HepG2 (cell line): ENCODE measurements around the gene PRDM15. TPM values are rescaled to one million over a fixed set of nuclear protein-coding genes. Genes with fewer than 3 reads are reported as not detected.

Experiments used
- ATAC-seq: fragments of 200-7000 bp; cut with Tn5 transposase; 3 replicates; pipeline ENCODE4 v1.9.1; 2020; ENCODE audit warnings: mild to moderate bottlenecking, moderate library complexity
- BruUV-seq: library from RNA; stranded (reverse); fragments of 400-500 nt; replicated peaks from 2 replicates; lab custom pipeline; 2021; lab: Mats Ljungman, UMichigan
- CTCF ChIA-PET: fragments of 300-600 bp; formaldehyde crosslinking; extraction: SDS; loops from one replicate; lab custom pipeline; 2021; ENCODE audit warnings: low total read pairs, inconsistent platforms, low intra/inter-chr PET ratio; lab: Yijun Ruan, JAX
- POLR2A ChIA-PET: fragments of 350-600 bp; sonication (Branson Sonifier 250); formaldehyde crosslinking; loops from one replicate; lab custom pipeline; 2020; ENCODE audit warnings: antibody characterized with exemption, inconsistent platforms; lab: Yijun Ruan, JAX
- DNase-seq: peaks from one replicate; pipeline ENCODE4 v3.0.0-alpha.2; 2015; ENCODE audit warnings: low spot score
- FAIRE-seq: peaks from 3 replicates; lab custom pipeline; 2011; peaks lifted over from hg19 to GRCh38; lab: Jason Lieb, UNC
- H2AFZ ChIP-seq: one replicate; pipeline ENCODE4 v1.6.1; 2011; ENCODE audit warnings: low read length, inconsistent platforms
- H3K27ac ChIP-seq: fragments of 300-600 bp; 3 replicates; pipeline ENCODE4 v1.8.0; 2011; ENCODE audit warnings: mixed run types, mild to moderate bottlenecking, mixed read lengths, low read length, inconsistent platforms; ENCODE audit not compliant: insufficient read depth; ENCODE audit errors: extremely low read length
- H3K27me3 ChIP-seq, 2 experiments: fragments of 200-600 bp in 1 of 2; 2 replicates in 1 of 2; 3 replicates in 1 of 2; pipeline versions ENCODE4 v1.6.0 to v1.8.0; 2011; ENCODE audit warnings: low read length in 2 of 2, mild to moderate bottlenecking in 2 of 2, moderate library complexity in 2 of 2, inconsistent platforms in 1 of 2; ENCODE audit not compliant: insufficient read depth in 2 of 2, control insufficient read depth in 1 of 2
- H3K36me3 ChIP-seq, 2 experiments: fragments of 200-600 bp in 1 of 2; replicated peaks in 1 of 2; 2 replicates in 1 of 2; 3 replicates in 1 of 2; pipeline versions ENCODE4 v1.5.1 to v1.8.0; 2011; ENCODE audit warnings: low read length in 2 of 2, inconsistent platforms in 1 of 2; ENCODE audit not compliant: insufficient read depth in 2 of 2, control insufficient read depth in 1 of 2
- H3K4me1 ChIP-seq: 2 replicates; pipeline ENCODE4 v1.5.1; 2012; ENCODE audit warnings: low read length, inconsistent platforms; ENCODE audit not compliant: insufficient read depth
- H3K4me2 ChIP-seq: 2 replicates; pipeline ENCODE4 v1.6.0; 2011; ENCODE audit warnings: low read depth, low read length, inconsistent platforms
- H3K4me3 ChIP-seq, 3 experiments: fragments of 200-600 bp in 1 of 3; sonication (generic), shearing (Covaris generic) in 1 of 3; replicated peaks in 1 of 3; 2 replicates each; pipeline ENCODE4 v1.5.1; 2011 to 2016; ENCODE audit warnings: low read length in 3 of 3, inconsistent platforms in 2 of 3, low read depth in 2 of 3, mild to moderate bottlenecking in 2 of 3, control low read depth in 1 of 3, mixed read lengths in 1 of 3; ENCODE audit not compliant: insufficient read depth in 1 of 3
- H3K79me2 ChIP-seq: one replicate; pipeline ENCODE4 v1.6.1; 2011; ENCODE audit warnings: low read length, inconsistent platforms; ENCODE audit not compliant: insufficient read depth
- H3K9ac ChIP-seq: 2 replicates; pipeline ENCODE4 v1.6.0; 2011; ENCODE audit warnings: mild to moderate bottlenecking, low read depth, low read length, inconsistent platforms; ENCODE audit not compliant: insufficient read depth
- H3K9me3 ChIP-seq: 2 replicates; pipeline ENCODE4 v1.5.1; 2012; ENCODE audit warnings: mild to moderate bottlenecking, low read length
- H4K20me1 ChIP-seq: 2 replicates; pipeline ENCODE4 v1.6.0; 2011; ENCODE audit warnings: inconsistent platforms, mild to moderate bottlenecking, low read length, moderate library complexity; ENCODE audit not compliant: insufficient read depth
- ATM ChIP-seq: fragments of 450-650 bp; IDR thresholded peaks from 2 replicates; pipeline ENCODE4 v1.7.1; 2017; ENCODE audit warnings: mild to moderate bottlenecking, borderline replicate concordance
- BHLHE40 ChIP-seq: IDR thresholded peaks from 2 replicates; pipeline ENCODE4 v1.6.1; 2011; ENCODE audit warnings: low read length, improper control_type of control experiment
- EHMT2 ChIP-seq: fragments of 200-600 bp; sonication (generic); IDR thresholded peaks from 2 replicates; pipeline ENCODE4 v1.7.0; 2017; ENCODE audit warnings: antibody characterized with exemption, low read depth, low read length, borderline replicate concordance
- FIP1L1 ChIP-seq: fragments of 200-400 bp; formaldehyde crosslinking; IDR thresholded peaks from 2 replicates; pipeline ENCODE4 v1.6.1; 2018; ENCODE audit warnings: low read depth, mild to moderate bottlenecking, low read length, moderate library complexity, borderline replicate concordance; ENCODE audit not compliant: insufficient read depth
- HDAC2 ChIP-seq: sonication (generic); formaldehyde crosslinking; IDR thresholded peaks from 2 replicates; pipeline ENCODE4 v1.4.0; 2020; ENCODE audit warnings: missing genetic modification reagents
- MED1 ChIP-seq: sonication (generic); formaldehyde crosslinking; IDR thresholded peaks from 2 replicates; pipeline ENCODE4 v1.4.0; 2020; ENCODE audit warnings: missing genetic modification reagents
- RNF2 ChIP-seq: fragments of 450-650 bp; conservative IDR thresholded peaks from 2 replicates; pipeline ENCODE4 v1.6.1; 2016; ENCODE audit warnings: low read depth
- TERF1 ChIP-seq: sonication (generic); formaldehyde crosslinking; IDR thresholded peaks from 2 replicates; pipeline ENCODE4 v1.8.0; 2022; ENCODE audit warnings: mild to moderate bottlenecking, missing genetic modification reagents, moderate library complexity
- ZBTB20 ChIP-seq: sonication (generic); formaldehyde crosslinking; IDR thresholded peaks from 2 replicates; pipeline ENCODE4 v1.8.1; 2023; ENCODE audit warnings: missing genetic modification reagents, low read depth, mild to moderate bottlenecking, borderline replicate concordance
- ZSCAN30 ChIP-seq: sonication (generic); formaldehyde crosslinking; IDR thresholded peaks from 2 replicates; pipeline ENCODE4 v1.5.0; 2020; ENCODE audit warnings: mild to moderate bottlenecking, missing genetic modification reagents
- WGBS: methylation state at CpG from one replicate; pipeline ENCODE4 v1.1.6; 2017; ENCODE audit warnings: low lambda C conversion rate; 5-methylcytosine and 5-hydroxymethylcytosine counted together
- in situ Hi-C: cut with HindIII; loops from 2 replicates; pipeline ENCODE4 v1.10.0; 2017; ENCODE audit warnings: low pct_unique_long_range_greater_than_20kb; ENCODE audit not compliant: extremely low pct_ligation_motif_present
- intact Hi-C: fragments of 100-400 bp; cut with micrococcal nuclease; formaldehyde crosslinking; loops from one replicate; pipeline ENCODE4 v1.10.0; 2022; ENCODE audit not compliant: unreplicated experiment
- polyA plus RNA-seq, 8 experiments: library from polyadenylated mRNA; depleted of rRNA in 3 of 8; stranded (reverse) in 7 of 8; unstranded in 1 of 8; fragments of >200 nt; fragmentation: Illumina TruSeq in 4 of 8; extraction: Trizol in 4 of 8; gene quantifications; 2 replicates each; pipeline versions ENCODE4 v1.2.1 to v1.2.3, GENCODE V29; 2011 to 2016; ENCODE audit warnings: low read depth in 4 of 8, missing spikeins in 1 of 8, mixed read lengths in 1 of 8; ENCODE audit not compliant: insufficient read depth in 1 of 8
- total RNA-seq, 5 experiments: library from RNA; depleted of rRNA; stranded (reverse); fragments of >200 nt; fragmentation: Illumina TruSeq; extraction: Trizol; gene quantifications; 2 replicates each; pipeline ENCODE4 v1.2.3, GENCODE V29; 2016; ENCODE audit warnings: low read depth in 1 of 5
- TF ChIP-seq, protein P1 (sequence below): sonication (generic); formaldehyde crosslinking; conservative IDR thresholded peaks from 2 replicates; pipeline ENCODE4 v1.4.0; 2020; ENCODE audit warnings: missing genetic modification reagents
- TF ChIP-seq, protein P2 (sequence below): sonication (generic); formaldehyde crosslinking; conservative IDR thresholded peaks from 2 replicates; pipeline ENCODE4 v1.8.0; 2022; ENCODE audit warnings: low read depth, missing genetic modification reagents
- TF ChIP-seq, protein P3 (sequence below): sonication (generic); formaldehyde crosslinking; IDR thresholded peaks from 2 replicates; pipeline ENCODE4 v1.8.1; 2023; ENCODE audit warnings: mild to moderate bottlenecking, moderate library complexity, missing genetic modification reagents

The PRDM15 gene
- total and polyA plus RNA-seq, 2 of the 13 experiments (the other 11 are each of a cell fraction or from before 2014, with no cell fraction given): 4.0 to 6.9 TPM

DNA sequence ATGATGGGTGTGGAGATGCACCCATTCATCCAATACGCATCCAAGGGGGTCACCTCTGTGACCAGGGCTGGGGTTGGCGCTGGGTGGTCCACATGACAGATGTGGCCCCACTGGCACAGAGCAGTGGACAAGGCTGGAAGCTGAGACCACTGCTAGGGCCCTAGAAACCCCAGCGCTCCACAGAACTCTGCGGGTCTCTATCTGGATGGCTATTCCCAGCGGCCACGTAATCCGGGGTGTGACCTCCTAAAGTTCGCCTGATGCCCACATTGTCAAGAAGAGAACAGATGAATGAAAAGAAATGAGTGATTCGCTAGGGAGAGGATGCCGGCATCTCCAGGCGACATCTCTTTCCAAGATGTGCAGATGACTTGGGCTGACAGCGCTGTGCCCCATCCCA lies 55.2 kb downstream of the PRDM15 start:
- ChIA-PET CTCF (no interaction called here), POLR2A (no interaction called here)
- H3K4me2 ChIP-seq: no peak overlapping the region
- FAIRE-seq: no peak
- no peak for ATAC-seq
- no TSS peak for BruUV-seq
- intact Hi-C loops: no loop called here
- 94% methylated on average over 12 of the region's 12 CpGs for WGBS
- H3K9ac ChIP-seq: no peak overlapping the region
- no peak overlapping the region for H3K4me3 ChIP-seq
- TF ChIP-seq, protein P1, sequence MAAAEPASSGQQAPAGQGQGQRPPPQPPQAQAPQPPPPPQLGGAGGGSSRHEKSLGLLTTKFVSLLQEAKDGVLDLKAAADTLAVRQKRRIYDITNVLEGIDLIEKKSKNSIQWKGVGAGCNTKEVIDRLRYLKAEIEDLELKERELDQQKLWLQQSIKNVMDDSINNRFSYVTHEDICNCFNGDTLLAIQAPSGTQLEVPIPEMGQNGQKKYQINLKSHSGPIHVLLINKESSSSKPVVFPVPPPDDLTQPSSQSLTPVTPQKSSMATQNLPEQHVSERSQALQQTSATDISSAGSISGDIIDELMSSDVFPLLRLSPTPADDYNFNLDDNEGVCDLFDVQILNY (CRISPR knock-in tag): no peak
- no peak for TF ChIP-seq FIP1L1
- TF ChIP-seq, all 625 proteins: peak for 0
- no peaks in the 10 kb centered on the region for H4K20me1 ChIP-seq
- no peaks in the 10 kb centered on the region; a peak in 1 of 5 replicates for H3K27me3 ChIP-seq
- no peak for DNase-seq
- H3K36me3 ChIP-seq: peaks cover 5 to 13% of the 10 kb centered on the region in 2 experiments; a peak in 3 of 5 replicates
- H3K4me1 ChIP-seq: no peaks in the 10 kb centered on the region
- no peak overlapping the region for H3K27ac ChIP-seq
- in situ Hi-C loops: no loop called here
- no peak overlapping the region for H2AFZ ChIP-seq
- no peaks in the 10 kb centered on the region for H3K79me2 ChIP-seq
- no peaks in the 10 kb centered on the region for H3K9me3 ChIP-seq

DNA sequence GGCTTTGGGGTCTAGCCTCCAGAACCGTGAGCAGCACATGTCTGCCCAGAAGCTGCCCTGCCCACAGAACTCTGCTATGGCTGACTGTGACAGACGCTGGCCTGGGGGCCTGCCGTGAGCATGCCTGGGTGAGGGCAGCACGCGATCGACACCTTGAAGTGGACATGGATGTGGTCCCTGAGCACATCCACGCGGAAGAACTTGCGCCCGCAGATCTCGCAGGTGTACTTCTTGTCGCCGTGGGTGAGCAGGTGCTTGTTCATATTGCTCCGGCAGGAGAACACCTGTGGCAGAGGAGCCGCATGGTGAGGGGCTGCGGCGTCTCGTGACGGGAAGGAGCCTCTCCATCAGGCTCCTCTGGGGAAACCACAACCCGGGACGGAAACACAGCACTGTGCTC lies 56.0 kb downstream of the PRDM15 start:
- no peak overlapping the region for H3K4me2 ChIP-seq

More for the DNA sequence above, 56.0 kb downstream of the PRDM15 start:
- intact Hi-C loops (no loop called here), in situ Hi-C loops (no loop called here)
- BruUV-seq: no TSS peak
- Histone ChIP-seq H3K36me3 (peaks cover 5 to 13% of the 10 kb centered on the region in 2 experiments; a peak in 3 of 5 replicates), H3K27ac (no peak overlapping the region), H3K4me3 (no peak overlapping the region), H3K9ac (no peak overlapping the region), H3K27me3 (no peaks in the 10 kb centered on the region; a peak in 1 of 5 replicates), H2AFZ (no peak overlapping the region), H3K9me3 (no peaks in the 10 kb centered on the region), H3K79me2 (no peaks in the 10 kb centered on the region), H3K4me1 (no peaks in the 10 kb centered on the region), H4K20me1 (no peaks in the 10 kb centered on the region)
- 96% methylated on average over 17 of the region's 21 CpGs for WGBS
- DNase-seq (no peak), ATAC-seq (no peak), FAIRE-seq (no peak)
- POLR2A ChIA-PET: no interaction called here
- TF ChIP-seq BHLHE40: no peak
- TF ChIP-seq EHMT2: no peak
- TF ChIP-seq ATM: no peak
- TF ChIP-seq, protein P2, sequence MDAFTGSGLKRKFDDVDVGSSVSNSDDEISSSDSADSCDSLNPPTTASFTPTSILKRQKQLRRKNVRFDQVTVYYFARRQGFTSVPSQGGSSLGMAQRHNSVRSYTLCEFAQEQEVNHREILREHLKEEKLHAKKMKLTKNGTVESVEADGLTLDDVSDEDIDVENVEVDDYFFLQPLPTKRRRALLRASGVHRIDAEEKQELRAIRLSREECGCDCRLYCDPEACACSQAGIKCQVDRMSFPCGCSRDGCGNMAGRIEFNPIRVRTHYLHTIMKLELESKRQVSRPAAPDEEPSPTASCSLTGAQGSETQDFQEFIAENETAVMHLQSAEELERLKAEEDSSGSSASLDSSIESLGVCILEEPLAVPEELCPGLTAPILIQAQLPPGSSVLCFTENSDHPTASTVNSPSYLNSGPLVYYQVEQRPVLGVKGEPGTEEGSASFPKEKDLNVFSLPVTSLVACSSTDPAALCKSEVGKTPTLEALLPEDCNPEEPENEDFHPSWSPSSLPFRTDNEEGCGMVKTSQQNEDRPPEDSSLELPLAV (CRISPR knock-in tag): no peak
- TF ChIP-seq TERF1 (CRISPR knock-in tag): no peak
- TF ChIP-seq ZSCAN30 (CRISPR knock-in tag): no peak
- TF ChIP-seq, protein P3, sequence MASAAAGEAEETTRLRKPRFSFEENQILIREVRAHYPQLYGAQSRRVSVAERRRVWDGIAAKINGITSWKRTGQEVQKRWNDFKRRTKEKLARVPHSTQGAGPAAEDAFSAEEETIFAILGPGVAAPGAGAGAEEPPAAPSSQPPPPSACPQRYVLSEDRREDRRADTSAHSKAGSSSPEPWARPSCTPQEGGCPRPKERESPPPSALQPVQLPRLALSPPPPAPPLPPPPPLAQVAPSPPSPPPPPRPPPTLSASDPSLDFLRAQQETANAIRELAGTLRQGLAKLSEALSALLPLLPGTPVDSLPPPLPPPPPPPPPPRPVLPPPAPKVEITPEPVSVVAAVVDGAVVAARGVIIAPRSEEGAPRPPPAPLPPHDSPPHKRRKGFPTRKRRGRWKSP (CRISPR knock-in tag): no peak
- no peak for TF ChIP-seq MED1 (CRISPR knock-in tag)
- TF ChIP-seq RNF2: no peak
- no peak for TF ChIP-seq ZBTB20 (CRISPR knock-in tag)
- no peak for TF ChIP-seq HDAC2 (CRISPR knock-in tag)
- CTCF ChIA-PET: no interaction called here
